NCI-H2171 treated with DMSO at 0.1 percent for 48 hours (cell line): ENCODE results near the gene TEX44.
A peak's percentile ranks its signal among the peaks of the same experiment; 100 is the strongest.
"Not testable (repeated sequence)": the region's sequence is repeated elsewhere in the genome, so short reads cannot be mapped to it uniquely, and the experiment has no call there.

ENCODE experiments used
- DNase-seq: peaks from one replicate; lab custom pipeline; 2025; lab: John Stamatoyannopoulos, UW

Gene TEX44

GRCh38 chr2:231592636-231593145 lies at the start of gene TEX44:
TSS of gene TEX44 (plus strand) at chr2:231592864. CDS start at chr2:231592952, 88 bp downstream.
- no peak for DNase-seq

GRCh38 chr2:231545105-231545902 lies 47.4 kb upstream of the TEX44 start:
- no peak for DNase-seq

- no peak for DNase-seq
Measured at GRCh38 chr2:231546014-231546715, 46.5 kb upstream of the TEX44 start.

- no peak for DNase-seq
Measured at GRCh38 chr2:231547315-231548110, 45.2 kb upstream of the TEX44 start.

GRCh38 chr2:231548752-231549151 lies 43.9 kb upstream of the TEX44 start:
- no peak for DNase-seq

GRCh38 chr2:231549446-231550239 lies 43.0 kb upstream of the TEX44 start:
- DNase-seq, result no peak

- DNase-seq, result no peak
Measured at GRCh38 chr2:231552752-231553151, 39.9 kb upstream of the TEX44 start.

GRCh38 chr2:231554327-231554726 lies 38.3 kb upstream of the TEX44 start:
- no peak for DNase-seq

- DNase-seq, result no peak
Measured at GRCh38 chr2:231554748-231555545, 37.7 kb upstream of the TEX44 start.

GRCh38 chr2:231556496-231556895 lies 36.2 kb upstream of the TEX44 start:
- DNase-seq, result not testable (repeated sequence)

- no peak for DNase-seq
Measured at GRCh38 chr2:231556981-231557380, 35.7 kb upstream of the TEX44 start.

- DNase-seq, result peak; percentile 28
Measured at GRCh38 chr2:231557571-231558217, 35.0 kb upstream of the TEX44 start.

- DNase-seq, result peak; percentile 9
Measured at GRCh38 chr2:231563378-231563961, 29.2 kb upstream of the TEX44 start.

GRCh38 chr2:231565887-231566594 lies 26.6 kb upstream of the TEX44 start:
- DNase-seq, result no peak

GRCh38 chr2:231567159-231567558 lies 25.5 kb upstream of the TEX44 start:
- no peak for DNase-seq

GRCh38 chr2:231568098-231568784 lies 24.4 kb upstream of the TEX44 start:
- no peak for DNase-seq

- DNase-seq, result peak; percentile 3
Measured at GRCh38 chr2:231568785-231569435, 23.8 kb upstream of the TEX44 start.

GRCh38 chr2:231570915-231571314 lies 21.7 kb upstream of the TEX44 start:
- not testable (repeated sequence) for DNase-seq
